OCI-M1 (cell line): ENCODE data around the gene SCEL.
"Not testable (repeated sequence)": the region's sequence is repeated elsewhere in the genome, so short reads cannot be mapped to it uniquely, and the experiment has no call there.

Source experiments
- DNase-seq: peaks from one replicate; lab custom pipeline; 2025; lab: John Stamatoyannopoulos, UW

Gene SCEL

GRCh38 chr13:77535448-77535847 is at the start of gene SCEL:
Gene SCEL (plus strand): TSS chr13:77535706. CDS start chr13:77555876, 20,170 bp downstream.
- no peak for DNase-seq

DNA sequence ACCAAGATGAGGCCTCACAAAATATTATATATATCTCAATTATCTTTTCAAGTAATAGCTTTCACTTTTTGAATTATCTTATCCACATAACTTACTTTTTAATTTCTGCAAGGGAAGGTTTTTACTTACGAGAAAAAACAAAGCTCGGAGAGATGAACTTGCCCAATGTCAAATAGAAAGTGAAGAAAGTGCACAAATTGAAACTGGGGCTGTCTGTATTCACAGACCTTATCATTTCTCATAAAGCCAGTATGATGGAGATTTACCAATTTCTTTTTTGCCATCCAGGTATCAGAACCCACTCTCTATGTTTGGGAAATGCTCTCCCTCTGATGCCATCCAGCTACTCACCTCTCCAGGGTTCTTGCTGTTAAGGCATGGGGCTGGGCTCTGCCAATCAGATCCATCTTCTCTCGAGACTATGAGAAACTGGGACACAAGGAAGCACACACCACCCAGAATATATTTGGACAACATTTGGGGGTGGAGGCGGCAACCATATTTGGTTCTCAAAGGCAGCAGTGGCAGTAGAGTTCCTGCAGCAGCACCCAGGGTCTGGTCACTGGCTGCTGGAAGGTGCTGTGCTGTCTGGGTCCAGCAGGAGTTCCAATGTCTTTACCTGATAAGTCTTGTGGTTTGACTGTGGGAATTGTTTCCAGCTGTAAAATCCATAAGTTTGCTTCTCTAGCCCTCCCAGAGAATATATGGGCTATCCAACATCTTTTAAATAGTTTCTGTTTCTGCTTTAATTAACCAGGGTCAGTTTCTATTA is 45.8 kb upstream of the SCEL start:
- no peak for DNase-seq

DNA sequence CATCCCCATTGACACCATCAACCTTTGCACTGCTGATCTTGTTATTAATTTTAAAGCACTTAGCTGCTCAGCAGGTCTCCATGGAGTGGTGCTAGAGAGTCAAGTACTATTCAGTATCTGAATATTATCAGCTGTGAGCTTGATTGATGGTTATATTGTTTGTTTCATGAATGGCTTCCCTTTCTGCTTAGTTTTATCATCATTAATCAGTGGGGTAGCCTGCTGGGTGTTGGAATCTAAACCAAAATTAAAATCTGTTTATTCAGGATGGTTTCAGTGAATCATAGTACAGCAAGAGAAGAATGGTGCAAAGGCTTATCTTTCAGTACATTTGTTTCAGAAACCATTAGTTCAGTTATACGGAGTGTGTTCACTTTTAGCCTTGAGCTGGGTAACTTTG is 42.5 kb upstream of the SCEL start:
- peak; percentile 46 for DNase-seq

GRCh38 chr13:77494226-77494625 is 41.3 kb upstream of the SCEL start:
- DNase-seq = no peak

GRCh38 chr13:77497350-77497749 is 38.2 kb upstream of the SCEL start:
- DNase-seq = no peak

DNA sequence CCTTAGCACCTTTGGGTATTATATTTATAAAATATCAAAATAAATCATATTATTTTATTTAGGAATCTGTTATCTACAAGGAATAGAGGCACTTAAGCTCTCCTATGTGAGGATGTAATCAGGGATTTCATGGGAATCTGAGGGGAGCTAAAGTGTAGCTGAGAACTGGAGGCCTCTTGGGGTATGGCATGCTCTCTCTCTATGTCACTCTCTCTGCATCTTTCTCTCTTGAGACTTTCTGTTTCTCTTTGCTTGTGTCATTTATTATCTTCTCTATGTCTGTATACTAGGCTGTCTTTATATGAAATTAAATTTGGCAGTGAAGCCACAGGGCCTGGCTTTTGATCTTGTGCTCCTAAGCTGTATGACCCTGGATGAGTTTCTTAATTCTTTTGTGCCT is 37.7 kb upstream of the SCEL start:
- DNase-seq = no peak

GRCh38 chr13:77502104-77502720 is 33.3 kb upstream of the SCEL start:
- no peak for DNase-seq

GRCh38 chr13:77503398-77503797 is 32.1 kb upstream of the SCEL start:
- DNase-seq = no peak

DNA sequence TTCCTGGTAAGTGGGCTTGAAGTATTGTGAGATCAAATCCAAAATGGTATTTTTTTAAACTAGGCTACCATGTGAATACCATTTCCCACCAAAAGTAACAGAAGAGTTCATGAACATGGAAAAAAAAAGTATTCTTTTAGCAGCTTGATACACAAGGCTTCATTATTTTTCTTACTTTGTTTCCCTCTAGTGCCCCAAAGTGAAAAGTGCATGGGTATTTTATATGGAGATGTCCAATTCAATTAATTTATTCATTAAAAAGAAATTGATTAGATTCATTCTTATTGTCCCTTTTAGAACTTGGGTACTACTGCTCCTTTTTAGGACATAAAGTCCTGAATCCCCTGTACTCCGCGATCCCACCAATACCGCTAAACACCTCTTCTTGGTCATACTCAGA is 28.6 kb upstream of the SCEL start:
- peak; percentile 47 for DNase-seq

DNA sequence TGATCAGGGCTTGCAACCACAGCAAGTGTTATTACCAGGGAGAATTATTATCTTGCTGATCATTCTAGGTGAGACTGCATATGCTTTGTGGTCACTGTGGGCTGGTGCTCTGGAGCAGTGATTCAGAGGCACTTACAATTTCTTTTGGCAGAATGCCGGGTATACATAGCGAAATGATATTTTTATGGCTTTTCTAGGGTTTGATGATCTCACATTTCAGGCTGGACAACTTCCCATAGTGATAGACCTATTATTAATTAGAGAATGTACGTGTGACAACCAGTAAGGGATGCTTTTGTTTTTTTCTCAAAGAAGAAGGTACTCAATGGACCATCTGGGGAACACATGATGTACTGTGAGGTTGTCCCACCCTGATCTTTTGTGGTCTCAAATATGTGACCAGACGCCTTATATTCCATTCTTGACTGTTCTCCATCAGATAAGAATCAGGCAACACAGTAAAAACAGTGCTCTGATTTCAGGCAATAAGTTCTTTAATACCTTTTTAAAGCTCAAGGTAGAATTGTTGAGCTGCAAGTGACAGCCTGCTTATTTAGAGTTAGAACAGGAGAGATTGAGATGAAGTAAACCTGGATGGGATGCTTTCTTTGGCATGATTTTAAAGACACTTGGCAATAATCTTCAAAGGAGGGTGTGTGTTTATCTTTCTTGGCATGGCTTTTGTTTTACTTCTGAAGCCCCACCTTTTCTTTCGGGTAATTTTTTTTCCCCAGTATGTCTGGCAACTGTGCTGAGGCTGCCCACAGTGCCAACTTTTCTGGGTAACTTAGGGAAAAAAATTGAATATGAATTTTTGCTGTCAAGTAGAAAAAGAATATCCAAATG is 27.4 kb upstream of the SCEL start:
- DNase-seq = peak; percentile 10

- peak; percentile 8 for DNase-seq
Measured at GRCh38 chr13:77508959-77509620, 26.4 kb upstream of the SCEL start.

GRCh38 chr13:77510156-77510555 is 25.4 kb upstream of the SCEL start:
- DNase-seq = no peak

DNA sequence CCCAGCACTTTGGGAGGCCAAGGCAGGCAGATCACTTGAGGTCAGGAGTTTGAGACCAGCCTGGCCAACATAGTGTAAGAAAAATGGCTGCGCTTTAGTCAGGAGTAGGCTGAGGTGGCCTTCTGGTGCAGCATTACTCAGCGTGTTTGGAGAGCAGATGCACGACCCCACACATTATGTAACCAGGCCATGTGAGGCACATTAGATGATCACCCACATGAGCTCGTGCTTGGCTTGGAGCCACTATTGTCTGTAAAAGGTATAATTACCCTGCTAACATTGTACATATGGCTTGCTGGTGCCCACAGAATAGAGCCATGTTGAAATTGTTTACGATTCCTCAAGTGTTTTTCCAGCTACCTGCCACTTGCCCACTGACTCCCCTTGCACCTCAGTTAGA is 24.0 kb upstream of the SCEL start:
- no peak for DNase-seq

DNA sequence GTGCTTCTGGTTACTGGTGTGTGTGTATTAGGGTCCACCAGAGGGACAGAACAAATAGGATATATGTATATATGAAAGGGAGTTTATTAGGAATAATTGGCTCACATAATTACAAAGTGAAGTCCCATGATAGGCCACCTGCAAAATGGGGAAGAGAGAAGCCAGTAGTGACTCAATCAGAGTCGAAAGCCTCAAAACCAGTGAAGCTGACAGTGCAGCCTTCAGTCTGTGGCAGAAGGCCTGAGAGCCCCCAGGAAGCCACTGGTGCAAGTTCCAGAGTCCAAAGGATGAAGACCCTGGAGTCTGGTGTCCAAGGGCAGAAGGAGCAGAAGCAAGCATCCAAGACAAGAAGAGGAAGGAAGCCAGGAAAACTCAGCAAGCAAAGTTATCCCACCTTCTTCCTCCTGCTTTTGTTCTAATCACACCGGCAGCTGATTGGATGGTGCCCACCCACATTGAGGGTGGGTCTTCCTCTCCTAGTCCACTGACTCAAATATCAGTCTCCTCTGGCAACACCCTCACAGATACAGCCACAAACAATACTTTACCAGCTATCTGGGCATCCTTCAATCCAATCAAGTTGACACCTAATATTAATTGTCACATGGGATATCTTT is 21.7 kb upstream of the SCEL start:
- DNase-seq = no peak

- DNase-seq = no peak
Measured at GRCh38 chr13:77514336-77514726, 21.2 kb upstream of the SCEL start.

GRCh38 chr13:77515785-77516184 is 19.7 kb upstream of the SCEL start:
- no peak for DNase-seq

DNA sequence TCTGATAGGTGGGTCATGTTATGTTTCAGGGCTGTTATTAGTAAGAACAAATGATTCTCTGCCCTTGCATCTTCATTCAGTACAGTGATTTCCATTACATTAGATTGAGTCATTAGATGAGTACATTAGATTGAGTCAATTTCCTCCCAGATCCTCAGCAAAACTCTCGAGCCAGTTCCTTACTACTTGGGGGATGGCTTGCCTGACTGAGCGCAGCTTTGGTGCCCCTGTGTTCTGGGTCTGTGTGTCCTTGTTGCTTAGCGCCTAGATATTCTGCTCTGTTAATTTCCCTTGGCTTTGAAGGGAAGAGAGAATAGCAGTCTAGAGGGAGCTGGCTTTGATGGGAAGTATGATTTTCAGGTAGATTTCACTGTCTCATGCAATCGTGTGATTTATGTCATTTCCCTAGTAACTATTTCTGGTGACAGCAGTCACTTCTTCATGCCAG is 19.1 kb upstream of the SCEL start:
- DNase-seq = no peak

DNA sequence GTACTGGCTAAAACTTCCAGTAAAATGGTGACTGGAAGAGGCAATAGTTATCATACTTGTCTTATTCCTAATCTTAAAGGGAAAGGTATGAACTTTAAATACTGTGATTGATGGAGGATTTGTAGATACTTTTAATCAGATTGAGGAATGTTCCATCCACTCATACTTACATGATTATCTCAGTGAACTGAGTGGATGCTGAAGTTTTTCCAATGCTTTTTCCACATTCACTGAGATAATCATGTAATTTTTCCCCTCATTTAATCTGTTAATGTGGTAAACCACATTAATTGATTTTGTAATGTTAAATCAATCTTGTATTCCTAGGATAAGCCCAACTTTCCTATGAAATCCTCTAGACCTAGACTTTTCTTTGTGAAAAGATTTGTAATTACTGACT is 17.2 kb upstream of the SCEL start:
- no peak for DNase-seq

- not testable (repeated sequence) for DNase-seq
Measured at GRCh38 chr13:77519396-77519795, 16.1 kb upstream of the SCEL start.

DNA sequence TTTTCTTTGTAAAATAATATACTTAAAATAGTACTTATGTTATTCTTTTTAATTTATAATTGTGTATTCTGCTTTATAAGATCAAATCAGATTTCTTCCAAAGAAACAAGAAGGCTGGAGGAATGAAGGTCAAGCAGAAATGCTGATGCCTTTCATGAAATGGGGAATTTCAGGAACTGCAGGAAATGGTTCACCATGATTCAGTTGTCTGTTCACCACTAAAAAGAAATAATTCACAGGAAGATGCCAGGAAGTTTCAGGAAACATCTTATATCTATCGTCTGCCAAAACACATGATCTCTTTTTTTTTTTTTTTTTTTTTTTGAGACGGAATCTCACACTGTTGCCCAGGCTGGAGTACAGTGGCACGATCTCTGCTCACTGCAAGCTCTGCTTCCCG is 15.7 kb upstream of the SCEL start:
- DNase-seq = no peak

GRCh38 chr13:77521194-77521593 is 14.3 kb upstream of the SCEL start:
- no peak for DNase-seq
